Peyer's patch (tissue), 4 donors: Measurements from ENCODE around the gene SH3TC1.

Source experiments
- CTCF ChIP-seq, 6 experiments: fragments of 450-650 bp in 4 of 6; fragments of 200-600 bp in 2 of 6; sonication (generic) in 1 of 6; IDR thresholded peaks; one replicate each; pipeline ENCODE4 v1.5.1; 2017 to 2019; ENCODE audit warnings: antibody characterized with exemption in 6 of 6, mild to moderate bottlenecking in 3 of 6, moderate library complexity in 1 of 6
- POLR2A ChIP-seq, 2 donors: fragments of 450-650 bp; IDR thresholded peaks; one replicate each; pipeline ENCODE4 v1.5.1; 2017; ENCODE audit warnings: antibody characterized with exemption in 2 of 2, mild to moderate bottlenecking in 2 of 2, moderate library complexity in 2 of 2

- TF ChIP-seq CTCF (IDR thresholded peaks at IDR 0.05) (no peak), POLR2A (IDR thresholded peaks at IDR 0.05) (no peak)
These were observed 31.8 kb upstream of the SH3TC1 start for GRCh38 chr4:8167291-8167690.
